ENCODE measurements around the gene CATSPERE. TPM values are rescaled to one million over a fixed set of nuclear protein-coding genes. Genes with fewer than 3 reads are reported as not detected.
A peak's percentile ranks its signal among the peaks of the same experiment; 100 is the strongest.

Gene CATSPERE
- total RNA-seq, 2 donors from 2014 or later: 0.26 to 2.3 TPM

GRCh38 chr1:244590670-244591069, 129.6 kb downstream of the CATSPERE start:
- Histone ChIP-seq H3K27ac (no peak overlapping the region), H3K9me3 (no peaks in the 10 kb centered on the region), H3K4me1 (no peaks in the 10 kb centered on the region), H3K27me3 (no peaks in the 10 kb centered on the region), H3K4me3 (no peak overlapping the region), H3K36me3 (replicated peaks in 1 of 2; ENCODE audit: insufficient read depth in 1 of 2, low read depth in 2 of 2) (no peaks in the 10 kb centered on the region)
- TF ChIP-seq POLR2A (IDR thresholded peaks at IDR 0.05): no peak
- TF ChIP-seq CTCF (IDR thresholded peaks at IDR 0.05): no peak
- 77 to 79% methylated on average over 2 of the region's 2 CpGs for WGBS, 2 donors
- ATAC-seq: no peak
- no peak for DNase-seq
- intact Hi-C loops (cut with DNase I): no loop called here

GRCh38 chr1:244598611-244599010, 137.5 kb downstream of the CATSPERE start:
- H3K27ac ChIP-seq: no peak overlapping the region
- no peaks in the 10 kb centered on the region for H3K4me1 ChIP-seq
- H3K27me3 ChIP-seq: no peaks in the 10 kb centered on the region
- no peaks in the 10 kb centered on the region for H3K36me3 ChIP-seq (replicated peaks in 1 of 2; ENCODE audit: insufficient read depth in 1 of 2, low read depth in 2 of 2)
- H3K9me3 ChIP-seq: no peaks in the 10 kb centered on the region
- TF ChIP-seq POLR2A (IDR thresholded peaks at IDR 0.05): no peak
- TF ChIP-seq CTCF (IDR thresholded peaks at IDR 0.05): no peak
- 84% methylated on average over 5 of the region's 5 CpGs for WGBS, 2 donors
- no peak for DNase-seq
- no peak overlapping the region for H3K4me3 ChIP-seq
- intact Hi-C loops (cut with DNase I): no loop called here
- ATAC-seq: no peak

GRCh38 chr1:244599937-244600350, 138.9 kb downstream of the CATSPERE start:
- H3K27ac ChIP-seq: no peak overlapping the region
- DNase-seq (peak in 2 of 4 donors; percentile 16 to 21), ATAC-seq (no peak)
- no peaks in the 10 kb centered on the region for H3K9me3 ChIP-seq
- no peaks in the 10 kb centered on the region for H3K27me3 ChIP-seq
- no peaks in the 10 kb centered on the region for H3K4me1 ChIP-seq
- TF ChIP-seq CTCF (IDR thresholded peaks at IDR 0.05): no peak
- no peak for TF ChIP-seq POLR2A (IDR thresholded peaks at IDR 0.05)
- no peaks in the 10 kb centered on the region for H3K36me3 ChIP-seq (replicated peaks in 1 of 2; ENCODE audit: insufficient read depth in 1 of 2, low read depth in 2 of 2)
- WGBS, 2 donors: 61 to 66% methylated on average over 7 of the region's 7 CpGs
- intact Hi-C loops (cut with DNase I): no loop called here
- no peak overlapping the region for H3K4me3 ChIP-seq

GRCh38 chr1:244601336-244601735, 140.3 kb downstream of the CATSPERE start:
- Histone ChIP-seq H3K4me1 (no peaks in the 10 kb centered on the region), H3K4me3 (no peak overlapping the region), H3K9me3 (no peaks in the 10 kb centered on the region), H3K36me3 (replicated peaks in 1 of 2; ENCODE audit: insufficient read depth in 1 of 2, low read depth in 2 of 2) (no peaks in the 10 kb centered on the region), H3K27me3 (no peaks in the 10 kb centered on the region), H3K27ac (no peak overlapping the region)
- 71% methylated on average over 8 of the region's 8 CpGs for WGBS, 2 donors
- TF ChIP-seq POLR2A (IDR thresholded peaks at IDR 0.05) (no peak), CTCF (IDR thresholded peaks at IDR 0.05) (no peak)
- intact Hi-C loops (cut with DNase I): no loop called here
- no peak for DNase-seq
- ATAC-seq: no peak

- Histone ChIP-seq H3K4me1 (no peaks in the 10 kb centered on the region), H3K27me3 (no peaks in the 10 kb centered on the region), H3K4me3 (no peak overlapping the region), H3K9me3 (no peaks in the 10 kb centered on the region), H3K36me3 (replicated peaks in 1 of 2; ENCODE audit: insufficient read depth in 1 of 2, low read depth in 2 of 2) (no peaks in the 10 kb centered on the region), H3K27ac (no peak overlapping the region)
- DNase-seq (no peak), ATAC-seq (no peak)
- intact Hi-C loops (cut with DNase I): no loop called here
- TF ChIP-seq CTCF (IDR thresholded peaks at IDR 0.05): peak; percentile 53 to 96 (median 84)
- TF ChIP-seq POLR2A (IDR thresholded peaks at IDR 0.05): no peak
Observed at GRCh38 chr1:244603498-244603897, 142.4 kb downstream of the CATSPERE start.
